K562 (cell line): Measurements from ENCODE around the gene IPO7. TPM values are rescaled to one million over a fixed set of nuclear protein-coding genes. Genes with fewer than 3 reads are reported as not detected.

Experiments
- AFF1 ChIP-seq, 2 experiments: fragments of 450-650 bp; IDR thresholded peaks; 2 replicates each; pipeline ENCODE4 v1.6.1; 2018; ENCODE audit warnings: mild to moderate bottlenecking in 2 of 2, low read depth in 1 of 2; ENCODE audit not compliant: partially characterized antibody in 2 of 2
- ELK1 ChIP-seq: sonication (generic); formaldehyde crosslinking; IDR thresholded peaks from 2 replicates; pipeline ENCODE4 v1.8.1; 2022; ENCODE audit warnings: missing genetic modification reagents
- EP400 ChIP-seq: fragments of 450-650 bp; IDR thresholded peaks from 2 replicates; pipeline ENCODE4 v1.6.1; 2017; ENCODE audit warnings: antibody characterized with exemption, mild to moderate bottlenecking, moderate library complexity
- KAT2B ChIP-seq: IDR thresholded peaks from one replicate; pipeline ENCODE4 v1.6.1; 2012; ENCODE audit warnings: low read depth, mild to moderate bottlenecking, control low read depth, inconsistent platforms, low read length, moderate library complexity
- KLF6 ChIP-seq: fragments of 250-450 bp; sonication (Bioruptor Pico); IDR thresholded peaks from 2 replicates; pipeline ENCODE4 v1.4.0; 2020; ENCODE audit warnings: mild to moderate bottlenecking, moderate library complexity, borderline replicate concordance
- MNT ChIP-seq, 2 experiments: fragments of 450-650 bp; conservative IDR thresholded peaks; 2 replicates each; pipeline ENCODE4 v1.6.1; 2017; ENCODE audit warnings: mild to moderate bottlenecking in 2 of 2, moderate library complexity in 2 of 2
- STAT6 ChIP-seq: sonication (generic); formaldehyde crosslinking; IDR thresholded peaks from 2 replicates; pipeline ENCODE4 v1.8.1; 2023; ENCODE audit warnings: mild to moderate bottlenecking, missing genetic modification reagents
- ZMIZ1 ChIP-seq, 2 experiments: fragments of 150-350 bp in 1 of 2; IDR thresholded peaks; 2 replicates each; pipeline ENCODE4 v1.6.1; 2012 to 2016; ENCODE audit warnings: low read depth in 2 of 2, low read length in 2 of 2, mild to moderate bottlenecking in 1 of 2, moderate library complexity in 1 of 2
- ZNF121 ChIP-seq: sonication (generic); formaldehyde crosslinking; conservative IDR thresholded peaks from 2 replicates; pipeline ENCODE4 v1.8.0; 2022; ENCODE audit warnings: missing genetic modification reagents
- ZNF398 ChIP-seq: fragments of 250-450 bp; sonication (Bioruptor Pico); IDR thresholded peaks from 2 replicates; pipeline ENCODE4 v1.8.0; 2021; ENCODE audit warnings: moderate library complexity, mild to moderate bottlenecking, inconsistent platforms
- ZNF444 ChIP-seq: fragments of 250-450 bp; sonication (Bioruptor Pico); IDR thresholded peaks from 2 replicates; pipeline ENCODE4 v1.4.0; 2020; ENCODE audit warnings: mild to moderate bottlenecking, moderate library complexity
- polyA plus RNA-seq, 8 experiments: library from polyadenylated mRNA; depleted of rRNA in 4 of 8; stranded (reverse) in 5 of 8; unstranded in 3 of 8; fragments of >200 nt; fragmentation: Nextera tagmentation in 2 of 8; fragmentation: Illumina TruSeq in 1 of 8; extraction: Ambion mirVana in 2 of 8; extraction: Trizol in 1 of 8; gene quantifications; 2 replicates each; pipeline versions ENCODE4 v1.2.1 to v1.2.3, GENCODE V29; 2011 to 2014; ENCODE audit warnings: inconsistent platforms in 1 of 8, missing spikeins in 1 of 8
- total RNA-seq, 7 experiments: library from RNA; depleted of rRNA in 6 of 7; stranded (reverse); fragments of >200 nt in 6 of 7; fragmentation: Illumina TruSeq in 2 of 7; extraction: Trizol in 2 of 7; gene quantifications; 2 replicates each; pipeline versions ENCODE4 v1.2.1 to v1.2.3, GENCODE V29; 2011 to 2021; ENCODE audit warnings: low replicate concordance in 1 of 7

IPO7 gene
- total and polyA plus RNA-seq, 9 of the 15 experiments (the other 6 are each of a cell fraction or from before 2014, with no cell fraction given) = 23.6 to 138 (median 110) TPM

GRCh38 chr11:9347100-9347499 lies 37.4 kb upstream of the IPO7 start (continued):
- TF ChIP-seq ZMIZ1 (IDR thresholded peaks at IDR 0.05; ENCODE audit: low read depth in 2 of 2, low read length in 2 of 2) = no peak
- no peak for TF ChIP-seq ZNF121 (CRISPR knock-in tag)
- no peak for TF ChIP-seq KAT2B
- TF ChIP-seq MNT (conservative IDR thresholded peaks at IDR 0.05) = peak; percentile 33 to 54; a peak in 1 of 4 replicates
- no peak for TF ChIP-seq ZNF398 (CRISPR knock-in tag)
- no peak for TF ChIP-seq AFF1 (IDR thresholded peaks at IDR 0.05; ENCODE audit: low read depth in 1 of 2, partially characterized antibody in 2 of 2)
- no peak for TF ChIP-seq STAT6
- TF ChIP-seq ELK1 = no peak
- TF ChIP-seq EP400 = peak; percentile 32; the same call in 1 of the 2 replicates
- no peak for TF ChIP-seq ZNF444 (CRISPR knock-in tag)
- TF ChIP-seq KLF6 (CRISPR knock-in tag) = no peak
